WI38 (cell line): ENCODE results near the gene ACTR3.

Experiments
- H3K4me3 ChIP-seq: 2 replicates; pipeline ENCODE4 v1.5.1; 2011; ENCODE audit warnings: low read depth, mild to moderate bottlenecking, control low read depth, low read length
- TF ChIP-seq, protein P1 (sequence below): IDR thresholded peaks from 2 replicates; pipeline ENCODE4 v1.5.1; 2012; ENCODE audit warnings: low read depth, mild to moderate bottlenecking, control low read depth, low read length

Gene ACTR3

DNA sequence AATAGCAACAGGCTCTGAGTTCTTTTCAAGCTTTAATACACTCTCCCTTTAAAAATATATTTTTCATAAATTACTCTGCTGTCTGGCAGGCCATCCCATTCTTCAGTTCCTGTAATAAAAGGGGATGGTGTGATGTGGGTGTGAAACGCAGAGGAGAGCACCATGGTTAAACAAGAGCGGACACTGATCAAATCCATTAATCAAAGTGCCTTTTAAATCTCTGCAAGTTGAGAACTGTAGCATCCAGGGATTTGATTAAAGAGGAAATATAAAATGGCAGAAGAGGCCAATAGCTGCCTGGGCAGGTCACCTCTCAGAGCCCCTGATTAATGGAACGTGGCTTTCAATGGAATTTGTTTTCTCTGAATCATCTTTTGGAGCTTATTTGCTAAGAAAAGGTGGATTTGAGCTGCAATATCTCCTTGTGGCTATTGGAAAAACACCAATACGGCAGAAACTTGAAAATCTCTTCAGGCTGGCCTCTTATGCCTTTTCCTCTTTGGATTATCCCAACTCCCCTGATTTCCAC, 96.9 kb downstream of the ACTR3 start:
- TF ChIP-seq, protein P1, sequence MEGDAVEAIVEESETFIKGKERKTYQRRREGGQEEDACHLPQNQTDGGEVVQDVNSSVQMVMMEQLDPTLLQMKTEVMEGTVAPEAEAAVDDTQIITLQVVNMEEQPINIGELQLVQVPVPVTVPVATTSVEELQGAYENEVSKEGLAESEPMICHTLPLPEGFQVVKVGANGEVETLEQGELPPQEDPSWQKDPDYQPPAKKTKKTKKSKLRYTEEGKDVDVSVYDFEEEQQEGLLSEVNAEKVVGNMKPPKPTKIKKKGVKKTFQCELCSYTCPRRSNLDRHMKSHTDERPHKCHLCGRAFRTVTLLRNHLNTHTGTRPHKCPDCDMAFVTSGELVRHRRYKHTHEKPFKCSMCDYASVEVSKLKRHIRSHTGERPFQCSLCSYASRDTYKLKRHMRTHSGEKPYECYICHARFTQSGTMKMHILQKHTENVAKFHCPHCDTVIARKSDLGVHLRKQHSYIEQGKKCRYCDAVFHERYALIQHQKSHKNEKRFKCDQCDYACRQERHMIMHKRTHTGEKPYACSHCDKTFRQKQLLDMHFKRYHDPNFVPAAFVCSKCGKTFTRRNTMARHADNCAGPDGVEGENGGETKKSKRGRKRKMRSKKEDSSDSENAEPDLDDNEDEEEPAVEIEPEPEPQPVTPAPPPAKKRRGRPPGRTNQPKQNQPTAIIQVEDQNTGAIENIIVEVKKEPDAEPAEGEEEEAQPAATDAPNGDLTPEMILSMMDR: no peak

DNA sequence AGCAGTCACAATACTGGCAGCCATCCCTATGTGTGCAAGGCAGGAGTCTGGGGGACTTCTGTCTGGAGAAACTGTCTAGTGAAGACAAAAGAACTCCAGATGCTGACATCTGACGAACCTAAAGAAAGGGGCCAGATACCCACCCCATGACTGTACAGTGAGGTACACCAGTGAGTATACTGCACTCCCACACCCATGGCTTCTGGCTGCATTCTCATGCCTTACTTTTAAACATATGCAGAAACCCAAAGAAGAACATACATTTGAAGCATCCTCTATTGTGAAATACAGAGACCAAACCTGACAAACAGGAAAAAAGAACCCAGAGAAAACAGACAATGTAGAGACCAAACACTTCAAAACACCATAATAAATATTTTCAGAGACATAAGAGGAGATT, 102.2 kb downstream of the ACTR3 start:
- no peak overlapping the region for H3K4me3 ChIP-seq
- TF ChIP-seq, protein P1: no peak

More for the DNA sequence above, 96.9 kb downstream of the ACTR3 start:
- no peak overlapping the region for H3K4me3 ChIP-seq

DNA sequence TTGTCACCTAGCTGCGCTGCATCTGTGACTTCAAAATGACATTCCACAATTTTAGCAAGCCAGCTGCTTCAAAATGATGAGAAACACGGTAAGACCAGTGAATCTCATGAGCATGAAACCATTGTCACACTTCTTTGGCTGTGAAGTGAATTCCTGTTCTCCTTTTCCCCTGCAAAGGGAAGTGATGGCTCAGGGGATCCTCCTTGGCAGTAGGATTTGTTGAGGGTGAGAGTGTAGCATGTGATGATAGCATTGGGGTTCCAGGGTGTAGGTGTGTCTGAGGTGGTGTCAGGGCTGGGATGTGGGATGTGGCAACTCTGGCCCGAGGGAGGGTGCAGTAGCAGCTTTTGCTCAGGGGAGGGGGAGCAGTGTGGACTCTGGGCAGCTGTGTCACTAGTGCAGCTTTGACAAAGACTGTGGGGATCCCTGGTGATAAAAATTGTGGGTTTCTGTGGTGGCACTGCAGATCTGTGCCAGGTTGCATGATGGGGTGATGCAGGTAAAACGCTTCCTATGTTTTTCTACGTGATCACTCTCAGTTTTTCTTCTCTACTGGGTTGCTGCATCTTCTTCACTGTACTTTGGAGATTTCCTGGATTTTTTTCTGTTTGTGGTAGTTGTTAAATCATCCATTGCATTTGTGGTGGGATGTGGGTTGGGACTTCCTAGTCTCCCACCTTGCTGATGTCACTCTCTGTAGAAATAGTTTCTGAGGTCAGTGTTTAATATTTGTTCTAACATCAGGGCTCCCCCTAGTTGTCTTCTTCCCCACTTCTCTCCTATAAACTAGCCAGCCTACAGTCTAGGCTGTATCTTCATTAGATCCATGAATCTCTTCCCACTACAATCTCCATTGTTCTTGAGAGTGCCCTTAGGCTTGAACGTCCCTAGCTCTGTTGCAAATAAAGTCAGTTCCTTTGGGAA, 107.0 kb downstream of the ACTR3 start:
- no peak overlapping the region for H3K4me3 ChIP-seq
- TF ChIP-seq, protein P1: no peak

DNA sequence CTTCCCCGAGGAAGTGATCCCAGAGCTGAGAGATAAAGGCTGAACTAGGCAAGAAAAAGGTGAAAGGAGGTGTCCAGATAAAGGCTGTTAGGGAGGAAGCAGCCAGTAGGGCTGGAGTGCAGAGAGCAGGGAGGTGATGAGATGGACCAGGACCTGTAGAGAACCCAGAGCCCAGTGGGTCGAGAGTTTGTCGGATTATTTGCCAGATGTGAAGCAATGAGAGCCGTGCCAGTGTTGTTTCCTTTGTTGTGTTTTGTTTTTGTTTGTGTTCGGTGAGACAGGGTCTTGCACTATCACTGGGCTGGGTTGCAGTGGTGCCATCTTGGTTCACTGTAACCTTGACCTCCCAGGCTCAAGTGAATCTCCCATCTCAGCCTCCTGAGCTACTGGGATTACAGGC, 111.3 kb downstream of the ACTR3 start:
- H3K4me3 ChIP-seq: no peak overlapping the region
- TF ChIP-seq, protein P1: no peak

DNA sequence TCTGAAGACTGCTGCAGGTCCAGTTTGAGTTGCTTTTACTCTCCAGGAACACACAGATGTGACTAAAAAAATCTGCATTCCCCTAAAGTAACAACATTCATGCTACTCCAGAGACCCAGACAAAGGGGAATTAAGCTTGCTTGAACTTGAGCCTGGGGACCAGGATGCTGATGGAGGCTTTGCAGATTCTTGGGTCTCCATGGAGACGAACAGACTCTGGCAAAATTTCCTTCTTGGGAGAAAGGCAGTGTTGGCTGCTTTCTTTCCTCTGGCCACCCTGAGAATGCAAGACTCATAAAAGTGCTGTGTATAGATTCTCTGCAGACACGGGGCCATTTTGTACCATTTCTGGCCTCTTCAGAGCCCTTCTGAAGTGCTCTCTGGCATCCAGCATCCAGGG, 112.0 kb downstream of the ACTR3 start:
- no peak overlapping the region for H3K4me3 ChIP-seq
- TF ChIP-seq, protein P1: no peak

DNA sequence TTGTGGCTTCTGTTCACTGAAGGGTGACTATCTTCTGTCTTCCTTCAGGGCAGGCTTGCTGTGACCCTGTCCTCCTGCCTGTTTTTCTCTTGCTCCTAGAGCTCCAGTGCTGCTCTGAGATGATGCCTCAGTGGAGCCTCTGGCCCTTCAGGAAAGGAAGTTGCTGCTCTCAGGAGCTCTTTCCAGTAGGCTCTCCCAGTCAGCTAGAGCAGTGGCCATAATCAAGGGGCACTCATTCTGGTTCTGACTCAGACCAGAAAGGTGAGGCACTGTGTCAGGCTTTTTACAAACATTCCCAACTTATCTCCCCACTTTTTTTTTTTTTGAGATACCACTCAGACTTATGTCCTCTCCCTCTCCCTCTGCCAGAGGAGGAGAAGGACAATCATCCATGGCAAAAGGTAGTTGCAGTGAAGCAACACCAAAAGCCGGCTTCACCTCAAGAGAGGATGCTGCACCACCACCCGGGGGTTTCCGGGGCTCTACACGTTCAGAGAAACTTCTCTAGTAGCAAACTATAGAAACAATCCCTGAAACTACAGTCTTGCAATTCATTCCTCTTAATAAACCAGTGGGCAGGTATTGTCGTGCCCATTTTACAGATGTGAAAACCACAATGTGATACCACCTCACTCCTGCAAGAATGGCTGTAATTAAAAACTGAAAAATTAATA, 115.4 kb downstream of the ACTR3 start:
- TF ChIP-seq, protein P1: no peak
- H3K4me3 ChIP-seq: no peak overlapping the region

DNA sequence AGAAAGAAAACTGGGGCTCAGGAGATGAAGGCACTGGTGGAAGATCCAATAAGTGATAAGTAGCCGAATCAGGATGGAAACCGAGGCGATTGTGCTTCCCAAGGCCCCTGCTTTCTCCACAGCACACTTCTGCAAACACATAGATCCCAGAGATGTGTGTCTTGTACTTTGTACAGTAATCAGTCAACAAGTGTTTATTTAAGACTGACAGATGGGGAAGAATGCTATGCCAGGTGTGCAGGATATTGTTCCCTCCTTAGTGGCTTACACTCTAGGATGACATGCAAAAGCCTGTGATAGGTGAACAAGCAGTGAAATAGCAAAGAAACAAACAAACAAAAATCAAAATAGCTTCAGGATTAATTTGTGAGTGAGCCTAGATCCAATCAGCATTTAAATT, 116.6 kb downstream of the ACTR3 start:
- TF ChIP-seq, protein P1: no peak
- H3K4me3 ChIP-seq: no peak overlapping the region
